Right lobe of liver (tissue), 6 donors: ENCODE results near the gene ST6GALNAC4. TPM values are rescaled to one million over a fixed set of nuclear protein-coding genes. Genes with fewer than 3 reads are reported as not detected.
"Not testable (repeated sequence)": the region's sequence is repeated elsewhere in the genome, so short reads cannot be mapped to it uniquely, and the experiment has no call there.

Experiments
- ATAC-seq, 4 donors: fragments of 200-7000 bp; cut with Tn5 transposase; one replicate each; pipeline ENCODE4 v1.9.1; 2020; ENCODE audit warnings: mild to moderate bottlenecking in 4 of 4, moderate library complexity in 4 of 4
- DNase-seq, 3 donors: peaks; one replicate each; pipeline ENCODE4 v3.0.0-alpha.2; 2020
- H3K27ac ChIP-seq, 3 donors: fragments of 200-600 bp; one replicate each; pipeline ENCODE4 v1.8.0; 2022
- H3K27me3 ChIP-seq, 2 donors: fragments of 200-600 bp; one replicate each; pipeline ENCODE4 v1.8.0; 2022
- H3K36me3 ChIP-seq, 4 donors: fragments of 200-600 bp; sonication (generic) in 1 of 4; one replicate each; pipeline versions ENCODE4 v1.5.1 to v1.8.0; 2017 to 2022; ENCODE audit warnings: control low read depth in 1 of 4
- H3K4me1 ChIP-seq, 4 donors: fragments of 200-600 bp; sonication (generic) in 1 of 4; one replicate each; pipeline versions ENCODE4 v1.5.1 to v1.8.0; 2017 to 2022; ENCODE audit warnings: control low read depth in 1 of 4
- H3K4me3 ChIP-seq, 3 donors: fragments of 200-600 bp; one replicate each; pipeline ENCODE4 v1.8.0; 2022
- H3K9me3 ChIP-seq, 4 donors: fragments of 200-600 bp; sonication (generic) in 1 of 4; one replicate each; pipeline versions ENCODE4 v1.5.1 to v1.8.0; 2017 to 2022; ENCODE audit warnings: control low read depth in 1 of 4
- CTCF ChIP-seq, 4 donors: fragments of 200-600 bp in 3 of 4; fragments of 450-650 bp in 1 of 4; IDR thresholded peaks; one replicate each; pipeline versions ENCODE4 v1.5.1 to v1.8.0; 2016 to 2022; ENCODE audit warnings: antibody characterized with exemption in 4 of 4, mild to moderate bottlenecking in 2 of 4
- POLR2A ChIP-seq: fragments of 450-650 bp; IDR thresholded peaks from one replicate; pipeline ENCODE4 v1.6.1; 2017; ENCODE audit warnings: antibody characterized with exemption, mild to moderate bottlenecking
- WGBS: methylation state at CpG from one replicate; pipeline ENCODE4 v1.1.6; 2018; ENCODE audit warnings: low coverage, low lambda C conversion rate; ENCODE audit not compliant: insufficient coverage; ENCODE audit errors: missing lambda C conversion rate; 5-methylcytosine and 5-hydroxymethylcytosine counted together
- intact Hi-C, 2 donors: fragments of 100-400 bp; cut with DNase I; formaldehyde crosslinking; loops; one replicate each; pipeline versions ENCODE4 v1.11.2 to v1.14.1; 2022
- total RNA-seq, 6 experiments: library from RNA; depleted of rRNA in 2 of 6; stranded (reverse); fragments of >200 nt in 2 of 6; fragmentation: NEBNext Ultra II Directional in 3 of 6; extraction: Animal tissue kit (Norgen Biotek cat#: 25700) in 3 of 6; gene quantifications; one replicate each; pipeline versions ENCODE4 v1.1.0 to v1.2.4, GENCODE V29; 2016 to 2023
- donor health status: DM: no; HTN: yes; CAD: no.
- donor health status: DM: no; HTN: no; CAD: no.
- donor health status: DM: no; HTN: no; CAD: no.
- donor health status: DM: no; HTN: yes; CAD: no.
- donor health status: DM: no; HTN: yes; CAD: no.

The ST6GALNAC4 gene
- total RNA-seq, 6 experiments from 2014 or later = 3.2 to 23.8 (median 11.2) TPM

GRCh38 chr9:127871531-127871930, 45.3 kb downstream of the ST6GALNAC4 start:
- H3K36me3 ChIP-seq = peaks cover 0 to 5% (median 2%) of the 10 kb centered on the region in 4 donors
- no peak for TF ChIP-seq POLR2A
- no peak for TF ChIP-seq CTCF (IDR thresholded peaks at IDR 0.05)
- no peak overlapping the region for H3K27ac ChIP-seq
- no peaks in the 10 kb centered on the region for H3K9me3 ChIP-seq
- 92% methylated on average over 6 of the region's 9 CpGs for WGBS
- no peaks in the 10 kb centered on the region for H3K27me3 ChIP-seq
- ATAC-seq = no peak
- peaks cover 0 to 20% (median 10%) of the 10 kb centered on the region in 4 donors for H3K4me1 ChIP-seq
- no peak for DNase-seq
- no peak overlapping the region for H3K4me3 ChIP-seq
- intact Hi-C loops = loop anchor here (10.0 kb wide), 2 partner anchors 57 to 137 kb away; partner anchors contain the start of gene TOR2A (in 1 of the 2)

- intact Hi-C loops = loop anchor here (10.0 kb wide), 2 partner anchors 56 to 136 kb away; partner anchors contain the start of gene TOR2A (in 1 of the 2)
- Histone ChIP-seq H3K4me3 (no peak overlapping the region), H3K36me3 (peaks cover 0 to 5% (median 2%) of the 10 kb centered on the region in 4 donors), H3K27ac (no peak overlapping the region), H3K9me3 (no peaks in the 10 kb centered on the region), H3K4me1 (peaks cover 0 to 14% (median 7%) of the 10 kb centered on the region in 4 donors), H3K27me3 (no peaks in the 10 kb centered on the region)
- TF ChIP-seq CTCF (IDR thresholded peaks at IDR 0.05) (no peak), POLR2A (no peak)
- DNase-seq (no peak), ATAC-seq (no peak)
- WGBS = no CpG with 5 or more reads among the region's 12 CpGs
Observed at GRCh38 chr9:127870887-127871286, 46.0 kb downstream of the ST6GALNAC4 start.

GRCh38 chr9:127870153-127870491, 46.7 kb downstream of the ST6GALNAC4 start:
- intact Hi-C loops = loop anchor here (10.0 kb wide), 2 partner anchors 55 to 135 kb away; partner anchors contain the start of gene TOR2A (in 1 of the 2)
- not testable (repeated sequence) for H3K4me3 ChIP-seq, DNase-seq, H3K27ac ChIP-seq, ATAC-seq, H3K27me3 ChIP-seq, H3K9me3 ChIP-seq, H3K36me3 ChIP-seq
- WGBS = 89% methylated on average over 6 of the region's 9 CpGs
- H3K4me1 ChIP-seq = peaks cover 0 to 13% (median 6%) of the 10 kb centered on the region in 4 donors

GRCh38 chr9:127869310-127870152, 47.3 kb downstream of the ST6GALNAC4 start:
- WGBS = no CpG with 5 or more reads among the region's 18 CpGs
- Histone ChIP-seq H3K4me3 (no peak overlapping the region), H3K36me3 (peaks cover 0 to 5% (median 2%) of the 10 kb centered on the region in 4 donors), H3K4me1 (peaks cover 0 to 13% (median 6%) of the 10 kb centered on the region in 4 donors), H3K27ac (no peak overlapping the region), H3K27me3 (no peaks in the 10 kb centered on the region), H3K9me3 (no peaks in the 10 kb centered on the region)
- TF ChIP-seq CTCF (IDR thresholded peaks at IDR 0.05) (peak; percentile 83 to 94 (median 86)), POLR2A (no peak)
- peak; percentile 83 to 92 (median 86) for ATAC-seq
- DNase-seq = peak; percentile 86 to 91 (median 90)
- intact Hi-C loops = loop anchor here (10.0 kb wide), 2 partner anchors 55 to 135 kb away; partner anchors contain the start of gene TOR2A (in 1 of the 2)
